Measurements from ENCODE around the gene ACAP2. TPM values are rescaled to one million over a fixed set of nuclear protein-coding genes. Genes with fewer than 3 reads are reported as not detected.

Gene ACAP2
- total and polyA plus RNA-seq, 2 donors (not counting 1 experiment from before 2014, with no cell fraction given), result 33.7 to 86.5 TPM

GRCh38 chr3:195461594-195462307 is 18.9 kb upstream of the ACAP2 start:
- Histone ChIP-seq H3K27ac (ENCODE audit: insufficient read depth, low read length) (no peak overlapping the region), H4K20me1 (ENCODE audit: control insufficient read depth, extremely low read depth, insufficient read depth, low read length) (no peaks in the 10 kb centered on the region), H2AFZ (ENCODE audit: low read length) (no peak overlapping the region), H3K36me3 (ENCODE audit: control insufficient read depth, insufficient read depth, low read length) (no peaks in the 10 kb centered on the region), H3K9me3 (ENCODE audit: control insufficient read depth, insufficient read depth, low read depth, low read length) (no peaks in the 10 kb centered on the region), H3K4me3 (replicated peaks in 1 of 4; ENCODE audit: control extremely low read depth in 1 of 4, insufficient read depth in 1 of 4, low read depth in 3 of 4, low read length in 4 of 4) (no peak overlapping the region), H3K4me1 (ENCODE audit: control insufficient read depth, extremely low read depth, insufficient read depth, low read length) (no peaks in the 10 kb centered on the region), H3K4me2 (ENCODE audit: extremely low read depth, insufficient read depth, low read length) (no peak overlapping the region), H3K27me3 (ENCODE audit: control insufficient read depth, insufficient read depth, low read length) (no peaks in the 10 kb centered on the region), H3K9ac (ENCODE audit: insufficient read depth, low read length) (no peak overlapping the region), H3K79me2 (ENCODE audit: control insufficient read depth, insufficient read depth, low read length) (no peaks in the 10 kb centered on the region)
- no peak for DNase-seq (ENCODE audit: low read depth in 2 of 2)
- TF ChIP-seq CTCF (conservative IDR thresholded peaks at IDR 0.05 in 1 of 2, IDR thresholded peaks at IDR 0.05 in 1 of 2; ENCODE audit: low read depth in 1 of 2, low read length in 2 of 2) (no peak), EZH2 (IDR thresholded peaks at IDR 0.05; ENCODE audit: low read length, missing control alignments) (no peak)

- Histone ChIP-seq H2AFZ (ENCODE audit: low read length) (no peak overlapping the region), H3K4me3 (replicated peaks in 1 of 4; ENCODE audit: control extremely low read depth in 1 of 4, insufficient read depth in 1 of 4, low read depth in 3 of 4, low read length in 4 of 4) (no peak overlapping the region), H3K27ac (ENCODE audit: insufficient read depth, low read length) (no peak overlapping the region), H3K79me2 (ENCODE audit: control insufficient read depth, insufficient read depth, low read length) (no peaks in the 10 kb centered on the region), H3K4me2 (ENCODE audit: extremely low read depth, insufficient read depth, low read length) (no peak overlapping the region), H3K36me3 (ENCODE audit: control insufficient read depth, insufficient read depth, low read length) (no peaks in the 10 kb centered on the region), H3K9ac (ENCODE audit: insufficient read depth, low read length) (no peak overlapping the region), H3K27me3 (ENCODE audit: control insufficient read depth, insufficient read depth, low read length) (no peaks in the 10 kb centered on the region), H4K20me1 (ENCODE audit: control insufficient read depth, extremely low read depth, insufficient read depth, low read length) (no peaks in the 10 kb centered on the region), H3K4me1 (ENCODE audit: control insufficient read depth, extremely low read depth, insufficient read depth, low read length) (no peaks in the 10 kb centered on the region), H3K9me3 (ENCODE audit: control insufficient read depth, insufficient read depth, low read depth, low read length) (no peaks in the 10 kb centered on the region)
- TF ChIP-seq EZH2 (IDR thresholded peaks at IDR 0.05; ENCODE audit: low read length, missing control alignments) (no peak), CTCF (conservative IDR thresholded peaks at IDR 0.05 in 1 of 2, IDR thresholded peaks at IDR 0.05 in 1 of 2; ENCODE audit: low read depth in 1 of 2, low read length in 2 of 2) (no peak)
- no peak for DNase-seq (ENCODE audit: low read depth in 2 of 2)
These were observed 17.4 kb upstream of the ACAP2 start for GRCh38 chr3:195460091-195460713.

- H3K4me1 ChIP-seq (ENCODE audit: control insufficient read depth, extremely low read depth, insufficient read depth, low read length), result no peaks in the 10 kb centered on the region
- no peaks in the 10 kb centered on the region for H3K9me3 ChIP-seq (ENCODE audit: control insufficient read depth, insufficient read depth, low read depth, low read length)
- no peaks in the 10 kb centered on the region for H4K20me1 ChIP-seq (ENCODE audit: control insufficient read depth, extremely low read depth, insufficient read depth, low read length)
- H3K27me3 ChIP-seq (ENCODE audit: control insufficient read depth, insufficient read depth, low read length), result no peaks in the 10 kb centered on the region
- H3K4me3 ChIP-seq (replicated peaks in 1 of 4; ENCODE audit: control extremely low read depth in 1 of 4, insufficient read depth in 1 of 4, low read depth in 3 of 4, low read length in 4 of 4), result no peak overlapping the region
- H3K9ac ChIP-seq (ENCODE audit: insufficient read depth, low read length), result no peak overlapping the region
- TF ChIP-seq CTCF (conservative IDR thresholded peaks at IDR 0.05 in 1 of 2, IDR thresholded peaks at IDR 0.05 in 1 of 2; ENCODE audit: low read depth in 1 of 2, low read length in 2 of 2), result no peak
- no peak overlapping the region for H3K4me2 ChIP-seq (ENCODE audit: extremely low read depth, insufficient read depth, low read length)
- H3K79me2 ChIP-seq (ENCODE audit: control insufficient read depth, insufficient read depth, low read length), result no peaks in the 10 kb centered on the region
- H3K36me3 ChIP-seq (ENCODE audit: control insufficient read depth, insufficient read depth, low read length), result no peaks in the 10 kb centered on the region
- DNase-seq (ENCODE audit: low read depth in 2 of 2), result peak in 1 of 2 donors; percentile 18
- no peak overlapping the region for H3K27ac ChIP-seq (ENCODE audit: insufficient read depth, low read length)
- peak overlapping the region; percentile 26 for H2AFZ ChIP-seq (ENCODE audit: low read length)
These were observed 15.5 kb upstream of the ACAP2 start for GRCh38 chr3:195458316-195458717.

Measured in fibroblast of lung (primary cell).